Trophoblast cell (in vitro differentiated cells and primary cell): ENCODE data around the gene RNF125.

Experiments
- DNase-seq, 2 donors: peaks; one replicate each; pipeline ENCODE4 v3.0.0-alpha.2; 2016
- H2AFZ ChIP-seq: 2 replicates; pipeline ENCODE4 v1.6.1; 2013; ENCODE audit warnings: low read length, moderate library complexity, mild to moderate bottlenecking; ENCODE audit not compliant: insufficient read depth, poor library complexity
- H2AK5ac ChIP-seq: 2 replicates; pipeline ENCODE4 v1.6.1; 2013; ENCODE audit warnings: mild to moderate bottlenecking, low read length
- H2BK120ac ChIP-seq: 2 replicates; pipeline ENCODE4 v1.6.1; 2013; ENCODE audit warnings: low read length, mild to moderate bottlenecking, moderate library complexity; ENCODE audit not compliant: insufficient read depth, poor library complexity
- H2BK12ac ChIP-seq: 2 replicates; pipeline ENCODE4 v1.6.1; 2013; ENCODE audit warnings: mild to moderate bottlenecking, low read length, moderate library complexity
- H2BK5ac ChIP-seq: 2 replicates; pipeline ENCODE4 v1.6.1; 2013; ENCODE audit warnings: low read length, low read depth, moderate library complexity, mild to moderate bottlenecking; ENCODE audit not compliant: poor library complexity
- H3K14ac ChIP-seq: 2 replicates; pipeline ENCODE4 v1.6.1; 2013; ENCODE audit warnings: mild to moderate bottlenecking, low read length
- H3K18ac ChIP-seq: 2 replicates; pipeline ENCODE4 v1.6.1; 2013; ENCODE audit warnings: mild to moderate bottlenecking, low read length
- H3K23ac ChIP-seq: 2 replicates; pipeline ENCODE4 v1.6.1; 2013; ENCODE audit warnings: low read length
- H3K27ac ChIP-seq: 2 replicates; pipeline ENCODE4 v1.5.1; 2013; ENCODE audit warnings: low read depth, mild to moderate bottlenecking, inconsistent platforms, low read length, moderate library complexity
- H3K27me3 ChIP-seq: 2 replicates; pipeline ENCODE4 v1.6.1; 2013; ENCODE audit warnings: inconsistent platforms, mild to moderate bottlenecking, low read length, moderate library complexity; ENCODE audit not compliant: insufficient read depth
- H3K36me3 ChIP-seq, 2 experiments: 1 replicate in 1 of 2; 2 replicates in 1 of 2; pipeline ENCODE4 v1.6.1; 2013; ENCODE audit warnings: low read length in 2 of 2, mild to moderate bottlenecking in 2 of 2, moderate library complexity in 1 of 2; ENCODE audit not compliant: insufficient read depth in 2 of 2, control insufficient read depth in 1 of 2
- H3K4ac ChIP-seq: 2 replicates; pipeline ENCODE4 v1.6.1; 2013; ENCODE audit warnings: low read depth, mild to moderate bottlenecking, low read length, moderate library complexity
- H3K4me1 ChIP-seq, 2 experiments: 1 replicate in 1 of 2; 2 replicates in 1 of 2; pipeline ENCODE4 v1.6.1; 2013; ENCODE audit warnings: low read length in 2 of 2, mild to moderate bottlenecking in 2 of 2, moderate library complexity in 1 of 2; ENCODE audit not compliant: insufficient read depth in 2 of 2, control insufficient read depth in 1 of 2
- H3K4me2 ChIP-seq: 2 replicates; pipeline ENCODE4 v1.6.1; 2013; ENCODE audit warnings: inconsistent platforms, mild to moderate bottlenecking, low read length, moderate library complexity
- H3K4me3 ChIP-seq: 2 replicates; pipeline ENCODE4 v1.5.1; 2013; ENCODE audit warnings: mild to moderate bottlenecking, low read depth, low read length, inconsistent platforms
- H3K79me1 ChIP-seq: one replicate; pipeline ENCODE4 v1.6.1; 2013; ENCODE audit warnings: low read length
- H3K79me2 ChIP-seq: 2 replicates; pipeline ENCODE4 v1.6.1; 2013; ENCODE audit warnings: low read length, mild to moderate bottlenecking; ENCODE audit not compliant: control insufficient read depth, insufficient read depth, poor library complexity
- H3K9ac ChIP-seq: 2 replicates; pipeline ENCODE4 v1.6.1; 2013; ENCODE audit warnings: mild to moderate bottlenecking, low read length
- H3K9me3 ChIP-seq: 2 replicates; pipeline ENCODE4 v1.6.1; 2013; ENCODE audit warnings: low read depth, mild to moderate bottlenecking, control low read depth, inconsistent platforms, low read length; ENCODE audit not compliant: insufficient read depth
- H4K12ac ChIP-seq: 2 replicates; pipeline ENCODE4 v1.6.1; 2013; ENCODE audit warnings: low read depth, mild to moderate bottlenecking, low read length, moderate library complexity
- H4K8ac ChIP-seq: 2 replicates; pipeline ENCODE4 v1.6.1; 2013; ENCODE audit warnings: low read depth, mild to moderate bottlenecking, low read length, moderate library complexity
- H4K91ac ChIP-seq: one replicate; pipeline ENCODE4 v1.6.1; 2013; ENCODE audit warnings: low read depth, mild to moderate bottlenecking, low read length, moderate library complexity
- WGBS: extraction: QIAGEN DNeasy Blood & Tissue Kit; methylation state at CpG from one replicate; pipeline ENCODE4 v1.1.7; 2013; ENCODE audit warnings: missing lambda C conversion rate; ENCODE audit not compliant: insufficient read length, insufficient coverage; ENCODE audit errors: extremely low coverage; 5-methylcytosine and 5-hydroxymethylcytosine counted together

The RNF125 gene

GRCh38 chr18:32048507-32049091 is 30.0 kb downstream of the RNF125 start:
- Histone ChIP-seq H3K79me1 (no peaks in the 10 kb centered on the region), H3K4me3 (no peak overlapping the region), H2BK5ac (no peak overlapping the region), H3K9me3 (no peaks in the 10 kb centered on the region), H3K4me2 (no peak overlapping the region), H3K18ac (no peak overlapping the region), H3K27ac (no peak overlapping the region), H3K4ac (no peak overlapping the region), H2BK12ac (peak overlapping the region; percentile 12), H3K23ac (no peak overlapping the region), H3K79me2 (no peaks in the 10 kb centered on the region), H4K12ac (no peak overlapping the region), H3K36me3 (no peaks in the 10 kb centered on the region), H3K14ac (no peak overlapping the region), H3K4me1 (peaks cover 4 to 5% of the 10 kb centered on the region in 2 experiments), H2BK120ac (no peak overlapping the region), H2AK5ac (no peak overlapping the region), H3K27me3 (no peaks in the 10 kb centered on the region), H4K8ac (no peak overlapping the region), H2AFZ (no peak overlapping the region), H3K9ac (no peak overlapping the region), H4K91ac (no peak overlapping the region)
- no CpG with 5 or more reads among the region's 4 CpGs for WGBS
- peak in 1 of 2 donors; percentile 20 for DNase-seq

- H2AFZ ChIP-seq, result no peak overlapping the region
- no peak overlapping the region for H3K4me2 ChIP-seq
- peaks cover 4 to 5% of the 10 kb centered on the region in 2 experiments for H3K4me1 ChIP-seq
- no peaks in the 10 kb centered on the region for H3K9me3 ChIP-seq
- no peak overlapping the region for H3K27ac ChIP-seq
- H3K4me3 ChIP-seq, result no peak overlapping the region
- H3K36me3 ChIP-seq, result no peaks in the 10 kb centered on the region
- WGBS, result no CpG with 5 or more reads among the region's 3 CpGs
- no peak overlapping the region for H2BK120ac ChIP-seq
- no peak overlapping the region for H4K91ac ChIP-seq
- H3K27me3 ChIP-seq, result no peaks in the 10 kb centered on the region
- H3K4ac ChIP-seq, result no peak overlapping the region
- no peak overlapping the region for H4K12ac ChIP-seq
- H4K8ac ChIP-seq, result no peak overlapping the region
- DNase-seq, result peak; percentile 37 to 92
- no peak overlapping the region for H2BK12ac ChIP-seq
- no peaks in the 10 kb centered on the region for H3K79me1 ChIP-seq
- H3K23ac ChIP-seq, result no peak overlapping the region
- H3K79me2 ChIP-seq, result no peaks in the 10 kb centered on the region
- H3K14ac ChIP-seq, result no peak overlapping the region
- H2AK5ac ChIP-seq, result no peak overlapping the region
- no peak overlapping the region for H3K18ac ChIP-seq
- H2BK5ac ChIP-seq, result no peak overlapping the region
- H3K9ac ChIP-seq, result no peak overlapping the region
Measured at GRCh38 chr18:32049393-32050171, 31.0 kb downstream of the RNF125 start.

GRCh38 chr18:32056613-32057358 is 38.2 kb downstream of the RNF125 start:
- Histone ChIP-seq H2AFZ (no peak overlapping the region), H4K91ac (no peak overlapping the region), H3K4me1 (no peaks in the 10 kb centered on the region), H2BK5ac (no peak overlapping the region), H3K4ac (no peak overlapping the region), H3K79me1 (no peaks in the 10 kb centered on the region), H3K27me3 (no peaks in the 10 kb centered on the region), H3K23ac (no peak overlapping the region), H3K36me3 (no peaks in the 10 kb centered on the region), H3K27ac (no peak overlapping the region), H4K12ac (no peak overlapping the region), H3K9me3 (no peaks in the 10 kb centered on the region), H3K18ac (no peak overlapping the region), H3K79me2 (no peaks in the 10 kb centered on the region), H2AK5ac (no peak overlapping the region), H4K8ac (no peak overlapping the region), H2BK120ac (no peak overlapping the region), H2BK12ac (no peak overlapping the region), H3K9ac (no peak overlapping the region), H3K14ac (no peak overlapping the region), H3K4me3 (no peak overlapping the region), H3K4me2 (no peak overlapping the region)
- no peak for DNase-seq
- no CpG with 5 or more reads among the region's 3 CpGs for WGBS

- Histone ChIP-seq H3K27me3 (no peaks in the 10 kb centered on the region), H3K4me3 (no peak overlapping the region), H2BK12ac (no peak overlapping the region), H3K36me3 (no peaks in the 10 kb centered on the region), H2AFZ (no peak overlapping the region), H3K79me1 (no peaks in the 10 kb centered on the region), H3K23ac (no peak overlapping the region), H3K27ac (no peak overlapping the region), H4K8ac (no peak overlapping the region), H2AK5ac (no peak overlapping the region), H3K14ac (no peak overlapping the region), H2BK120ac (no peak overlapping the region), H3K4ac (no peak overlapping the region), H2BK5ac (no peak overlapping the region), H3K18ac (no peak overlapping the region), H3K9ac (no peak overlapping the region), H4K91ac (no peak overlapping the region), H3K4me1 (no peaks in the 10 kb centered on the region), H3K4me2 (no peak overlapping the region), H4K12ac (no peak overlapping the region), H3K79me2 (no peaks in the 10 kb centered on the region), H3K9me3 (no peaks in the 10 kb centered on the region)
- no peak for DNase-seq
- no CpG with 5 or more reads among the region's 7 CpGs for WGBS
Measured at GRCh38 chr18:32057624-32058165, 39.1 kb downstream of the RNF125 start.
